Aorta (tissue), 5 donors: ENCODE data around the gene SEL1L3. TPM values are rescaled to one million over a fixed set of nuclear protein-coding genes. Genes with fewer than 3 reads are reported as not detected.

ENCODE experiments used
- ATAC-seq: fragments of 200-7000 bp; cut with Tn5 transposase; one replicate; pipeline ENCODE4 v1.9.1; 2022; ENCODE audit warnings: moderate library complexity; ENCODE audit not compliant: low FRiP score
- DNase-seq, 2 donors: peaks; one replicate each; pipeline ENCODE4 v3.0.0-alpha.2; 2020
- H3K27ac ChIP-seq, 2 donors: one replicate each; pipeline ENCODE4 v1.5.1; 2013; ENCODE audit warnings: low read length in 2 of 2, mild to moderate bottlenecking in 2 of 2, moderate library complexity in 2 of 2, control low read depth in 1 of 2, inconsistent platforms in 1 of 2, low read depth in 1 of 2
- H3K27me3 ChIP-seq, 2 donors: one replicate each; pipeline ENCODE4 v1.6.1; 2013; ENCODE audit warnings: control low read depth in 1 of 2, low read length in 1 of 2, mild to moderate bottlenecking in 1 of 2, moderate library complexity in 1 of 2; ENCODE audit not compliant: insufficient read depth in 2 of 2, control insufficient read depth in 1 of 2
- H3K36me3 ChIP-seq, 2 donors: one replicate each; pipeline ENCODE4 v1.6.1; 2013; ENCODE audit warnings: control low read depth in 1 of 2, low read length in 1 of 2, mild to moderate bottlenecking in 1 of 2; ENCODE audit not compliant: insufficient read depth in 2 of 2, control insufficient read depth in 1 of 2
- H3K4me1 ChIP-seq, 2 donors: one replicate each; pipeline ENCODE4 v1.6.1; 2013; ENCODE audit warnings: low read length in 2 of 2, control low read depth in 1 of 2, mild to moderate bottlenecking in 1 of 2, moderate library complexity in 1 of 2; ENCODE audit not compliant: insufficient read depth in 2 of 2, control insufficient read depth in 1 of 2
- H3K4me3 ChIP-seq, 2 donors: one replicate each; pipeline ENCODE4 v1.5.1; 2013; ENCODE audit warnings: low read length in 2 of 2, control low read depth in 1 of 2, mild to moderate bottlenecking in 1 of 2
- H3K9me3 ChIP-seq: one replicate; pipeline ENCODE4 v1.6.1; 2013; ENCODE audit warnings: mild to moderate bottlenecking, low read length; ENCODE audit not compliant: control insufficient read depth
- WGBS, 2 donors: extraction: QIAGEN DNeasy Blood & Tissue Kit; methylation state at CpG; one replicate each; pipeline ENCODE4 v1.1.7; 2013; 5-methylcytosine and 5-hydroxymethylcytosine counted together
- intact Hi-C, 2 donors: fragments of 100-400 bp; cut with DNase I; formaldehyde crosslinking; loops; one replicate each; pipeline versions ENCODE4 v1.14.2 to v1.15.0; 2022
- polyA plus RNA-seq, 2 donors: library from polyadenylated mRNA; stranded (reverse); fragments of 200-250 nt; gene quantifications; one replicate each; pipeline ENCODE4 v1.2.3, GENCODE V29; 2013
- total RNA-seq, 2 donors: library from RNA; stranded (reverse); fragmentation: NEBNext Ultra II Directional; extraction: Animal tissue kit (Norgen Biotek cat#: 25700); gene quantifications; one replicate each; pipeline ENCODE4 v1.2.1, GENCODE V29; 2021
- donor health status: healthy with polysubstance abuse.
- donor health status: Bipolar disorder and iron deficiency.
- donor health status: DM: no; HTN: no; CAD: no.
- donor health status: DM: no; HTN: no; CAD: no.
- donor health status: DM: yes; HTN: yes; CAD: no.

SEL1L3 gene
- total and polyA plus RNA-seq, 4 donors: 1.9 to 25.3 (median 10.9) TPM

GRCh38 chr4:25882226-25882625, 19.4 kb upstream of the SEL1L3 start:
- Histone ChIP-seq H3K27ac (no peak overlapping the region), H3K4me1 (no peaks in the 10 kb centered on the region), H3K9me3 (no peaks in the 10 kb centered on the region), H3K27me3 (no peaks in the 10 kb centered on the region), H3K4me3 (no peak overlapping the region), H3K36me3 (no peaks in the 10 kb centered on the region)
- intact Hi-C loops: no loop called here
- 71 to 83% methylated on average over 4 of the region's 4 CpGs for WGBS, 2 donors
- ATAC-seq (no peak), DNase-seq (no peak)

- ATAC-seq (no peak), DNase-seq (no peak)
- no peak overlapping the region for H3K4me3 ChIP-seq
- H3K27me3 ChIP-seq: no peaks in the 10 kb centered on the region
- no peaks in the 10 kb centered on the region for H3K9me3 ChIP-seq
- WGBS, 2 donors: 78 to 79% methylated on average over 4 of the region's 4 CpGs
- no peaks in the 10 kb centered on the region for H3K4me1 ChIP-seq
- H3K27ac ChIP-seq: no peak overlapping the region
- no peaks in the 10 kb centered on the region for H3K36me3 ChIP-seq
- intact Hi-C loops: no loop called here
Measured at GRCh38 chr4:25881193-25881592, 18.4 kb upstream of the SEL1L3 start.

DNA sequence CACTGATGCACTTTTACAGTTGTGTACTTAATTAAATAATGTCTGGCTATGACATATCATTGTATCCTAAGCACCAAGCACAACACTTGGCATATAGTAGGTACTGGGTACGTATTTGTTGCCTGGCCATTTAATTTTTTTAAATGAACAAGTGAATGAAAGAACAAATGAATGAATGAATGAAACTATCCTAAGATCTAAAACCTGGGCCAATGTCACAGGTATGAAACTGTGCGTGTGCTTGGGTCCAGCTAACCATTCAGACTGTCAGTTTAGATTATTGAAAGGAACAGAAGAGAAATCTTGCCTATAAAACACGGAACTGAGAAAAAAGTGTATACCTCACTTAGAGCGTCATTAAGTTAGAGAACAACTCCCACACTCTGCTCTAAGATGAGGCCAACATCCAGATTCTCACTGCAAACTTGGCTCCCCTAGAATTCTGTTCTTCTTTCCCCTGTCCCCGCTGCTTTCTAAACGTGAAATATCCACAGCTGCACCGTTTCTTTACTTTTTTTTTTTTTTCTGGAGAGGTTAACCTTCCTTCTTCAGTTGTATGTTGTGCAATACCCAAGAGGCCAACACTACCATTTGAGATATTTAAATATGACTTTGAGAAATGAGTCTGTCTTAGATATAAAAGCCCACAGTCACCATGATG, 17.3 kb upstream of the SEL1L3 start:
- Histone ChIP-seq H3K4me1 (no peaks in the 10 kb centered on the region), H3K4me3 (no peak overlapping the region), H3K27me3 (no peaks in the 10 kb centered on the region), H3K9me3 (no peaks in the 10 kb centered on the region), H3K36me3 (no peaks in the 10 kb centered on the region), H3K27ac (no peak overlapping the region)
- 44 to 51% methylated on average over 7 of the region's 7 CpGs for WGBS, 2 donors
- no peak for ATAC-seq
- intact Hi-C loops: no loop called here
- no peak for DNase-seq

GRCh38 chr4:25879587-25879986, 16.8 kb upstream of the SEL1L3 start:
- H3K27ac ChIP-seq: no peak overlapping the region
- no peaks in the 10 kb centered on the region for H3K9me3 ChIP-seq
- ATAC-seq: no peak
- intact Hi-C loops: no loop called here
- no peaks in the 10 kb centered on the region for H3K36me3 ChIP-seq
- 95 to 96% methylated on average over 6 of the region's 6 CpGs for WGBS, 2 donors
- H3K27me3 ChIP-seq: no peaks in the 10 kb centered on the region
- no peak for DNase-seq
- H3K4me1 ChIP-seq: no peaks in the 10 kb centered on the region
- no peak overlapping the region for H3K4me3 ChIP-seq

DNA sequence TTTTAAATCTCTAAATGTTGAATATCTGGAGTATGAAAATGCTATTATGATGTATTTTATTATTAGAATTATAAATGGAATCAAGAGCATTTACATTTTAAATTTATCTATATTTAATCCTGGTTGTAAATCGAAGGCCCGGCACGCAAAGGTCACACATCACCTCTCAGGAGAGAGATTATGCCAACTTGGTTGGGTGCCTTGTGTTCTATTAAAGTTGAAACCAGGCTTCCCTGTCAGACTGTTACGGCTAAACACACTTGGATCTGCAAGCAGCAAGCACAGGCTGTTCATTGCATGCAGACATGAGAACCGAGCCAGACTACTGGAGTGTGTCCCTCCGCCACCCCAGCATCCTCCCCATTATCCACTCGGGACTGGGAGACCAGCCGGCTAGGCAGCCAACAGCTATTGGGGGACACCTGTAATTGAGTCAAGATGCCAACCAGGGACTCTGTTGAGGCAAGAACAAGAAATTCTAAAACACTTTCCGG, 16.4 kb upstream of the SEL1L3 start:
- Histone ChIP-seq H3K36me3 (no peaks in the 10 kb centered on the region), H3K9me3 (no peaks in the 10 kb centered on the region), H3K4me3 (no peak overlapping the region), H3K27me3 (no peaks in the 10 kb centered on the region), H3K27ac (no peak overlapping the region), H3K4me1 (no peaks in the 10 kb centered on the region)
- 75 to 83% methylated on average over 9 of the region's 9 CpGs for WGBS, 2 donors
- ATAC-seq: no peak
- intact Hi-C loops: no loop called here
- no peak for DNase-seq

- intact Hi-C loops: no loop called here
- DNase-seq: no peak
- no peak overlapping the region for H3K4me3 ChIP-seq
- no peak overlapping the region for H3K27ac ChIP-seq
- ATAC-seq: no peak
- no peaks in the 10 kb centered on the region for H3K4me1 ChIP-seq
- 45 to 64% methylated on average over 9 of the region's 9 CpGs for WGBS, 2 donors
- H3K9me3 ChIP-seq: no peaks in the 10 kb centered on the region
- H3K36me3 ChIP-seq: no peaks in the 10 kb centered on the region
- no peaks in the 10 kb centered on the region for H3K27me3 ChIP-seq
Measured at GRCh38 chr4:25878676-25879075, 15.9 kb upstream of the SEL1L3 start.

GRCh38 chr4:25875281-25875745, 12.5 kb upstream of the SEL1L3 start:
- ATAC-seq (no peak), DNase-seq (no peak)
- Histone ChIP-seq H3K27ac (no peak overlapping the region), H3K27me3 (no peaks in the 10 kb centered on the region), H3K4me1 (no peaks in the 10 kb centered on the region), H3K9me3 (no peaks in the 10 kb centered on the region), H3K4me3 (no peak overlapping the region), H3K36me3 (no peaks in the 10 kb centered on the region)
- intact Hi-C loops: no loop called here
- WGBS, 2 donors: 93 to 94% methylated on average over 7 of the region's 7 CpGs

DNA sequence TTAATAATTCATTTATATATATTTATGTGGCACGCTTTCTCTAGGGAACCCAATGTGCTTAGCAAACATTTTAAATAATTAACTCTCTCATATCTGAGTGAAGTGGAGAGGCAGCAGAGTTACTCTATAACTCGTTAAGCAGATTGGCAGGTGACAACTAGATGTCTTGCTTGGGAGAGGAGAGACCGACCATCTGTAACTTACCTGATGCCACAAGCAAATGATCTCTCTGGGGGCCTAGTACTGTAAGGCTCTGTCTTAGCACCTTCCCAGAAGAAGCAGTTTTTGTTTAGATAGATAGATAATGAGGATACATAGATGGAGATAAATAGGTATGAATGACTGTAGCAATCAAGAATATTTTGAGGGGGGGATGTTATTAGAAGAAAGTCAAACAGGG, 11.9 kb upstream of the SEL1L3 start:
- Histone ChIP-seq H3K27ac (no peak overlapping the region), H3K27me3 (no peaks in the 10 kb centered on the region), H3K4me3 (no peak overlapping the region), H3K4me1 (no peaks in the 10 kb centered on the region), H3K9me3 (no peaks in the 10 kb centered on the region), H3K36me3 (no peaks in the 10 kb centered on the region)
- DNase-seq: no peak
- WGBS, 2 donors: 88 to 93% methylated on average over 3 of the region's 3 CpGs
- ATAC-seq: no peak
- intact Hi-C loops: no loop called here

DNA sequence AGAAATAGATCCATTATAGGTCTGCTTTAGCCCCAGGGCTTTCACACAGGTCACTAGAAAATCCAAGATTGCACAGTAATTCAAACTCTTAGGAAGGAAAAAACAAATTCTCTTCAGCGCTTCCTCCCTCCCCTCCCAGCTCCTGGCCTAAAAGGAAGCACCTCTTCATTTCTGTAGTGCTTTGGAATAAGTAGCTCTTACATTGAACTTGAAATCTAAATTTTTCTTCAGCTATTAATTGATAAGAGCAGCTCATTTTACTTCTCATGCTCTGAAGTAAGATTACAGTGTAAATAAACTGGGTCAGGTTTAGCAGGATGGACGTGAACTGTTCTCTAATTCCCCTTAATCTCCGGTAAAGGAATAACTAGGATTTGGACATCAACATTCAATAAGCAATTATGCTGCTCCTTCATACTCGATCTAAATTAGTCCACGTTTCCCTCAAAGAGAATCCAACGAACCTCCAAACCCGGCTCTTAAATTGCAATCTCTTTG, 10.9 kb upstream of the SEL1L3 start:
- intact Hi-C loops: no loop called here
- H3K9me3 ChIP-seq: no peaks in the 10 kb centered on the region
- H3K27ac ChIP-seq: no peak overlapping the region
- no peak overlapping the region for H3K4me3 ChIP-seq
- ATAC-seq: no peak
- no peak for DNase-seq
- H3K36me3 ChIP-seq: no peaks in the 10 kb centered on the region
- H3K4me1 ChIP-seq: no peaks in the 10 kb centered on the region
- H3K27me3 ChIP-seq: no peaks in the 10 kb centered on the region
- 89 to 92% methylated on average over 7 of the region's 7 CpGs for WGBS, 2 donors
